H1 (cell line): ENCODE data around the gene VPS35L. TPM values are rescaled to one million over a fixed set of nuclear protein-coding genes. Genes with fewer than 3 reads are reported as not detected.

Experiments
- EGR1 ChIP-seq: IDR thresholded peaks from 2 replicates; pipeline ENCODE4 v1.6.1; 2011; ENCODE audit warnings: low read depth, low read length, borderline replicate concordance
- EZH2 ChIP-seq: fragments of 200-600 bp; sonication (generic); IDR thresholded peaks from 2 replicates; pipeline ENCODE4 v1.7.1; 2012; ENCODE audit warnings: low read depth, mild to moderate bottlenecking, moderate library complexity, low read length, inconsistent platforms; ENCODE audit not compliant: severe bottlenecking
- POLR2A ChIP-seq, 2 experiments: IDR thresholded peaks; 1 replicate in 1 of 2; 2 replicates in 1 of 2; pipeline ENCODE4 v1.6.1; 2011; ENCODE audit warnings: low read depth in 2 of 2, low read length in 2 of 2, mild to moderate bottlenecking in 2 of 2; ENCODE audit errors: control extremely low read depth in 1 of 2
- RAD21 ChIP-seq, 2 experiments: IDR thresholded peaks in 1 of 2; conservative IDR thresholded peaks in 1 of 2; 2 replicates each; pipeline ENCODE4 v1.6.1; 2011; ENCODE audit warnings: low read depth in 2 of 2, low read length in 2 of 2, improper control_type of control experiment in 1 of 2, inconsistent platforms in 1 of 2, mild to moderate bottlenecking in 1 of 2, moderate library complexity in 1 of 2
- RBBP5 ChIP-seq: IDR thresholded peaks from 2 replicates; pipeline ENCODE4 v1.7.1; 2012; ENCODE audit warnings: low read depth, mild to moderate bottlenecking, inconsistent platforms, low read length, moderate library complexity, borderline replicate concordance
- TAF1 ChIP-seq: IDR thresholded peaks from 2 replicates; pipeline ENCODE4 v1.6.1; 2011; ENCODE audit warnings: mild to moderate bottlenecking, low read depth, low read length
- TAF7 ChIP-seq: optimal IDR thresholded peaks from 2 replicates; pipeline ENCODE3; 2011; ENCODE audit warnings: low read depth, mild to moderate bottlenecking, inconsistent platforms, low read length, moderate library complexity, borderline replicate concordance
- polyA plus RNA-seq, 7 experiments: library from polyadenylated mRNA; depleted of rRNA in 3 of 7; stranded (reverse) in 5 of 7; unstranded in 2 of 7; fragments of >200 nt in 5 of 7; fragments of 200-250 nt in 2 of 7; gene quantifications; 1 replicate in 5 of 7; 2 replicates in 1 of 7; 4 replicates in 1 of 7; pipeline versions ENCODE4 v1.2.1 to v1.2.3, GENCODE V29; 2011 to 2013; ENCODE audit warnings: missing spikeins in 2 of 7, mixed read lengths in 2 of 7
- total RNA-seq: library from RNA; stranded (reverse); fragmentation: NEBNext Ultra II Directional; extraction: Animal tissue kit (Norgen Biotek cat#: 25700); gene quantifications from 2 replicates; pipeline ENCODE4 v1.2.1, GENCODE V29; 2021
- TF ChIP-seq, protein P1 (sequence below): fragments of 300-600 bp; sonication (generic); IDR thresholded peaks from 2 replicates; pipeline ENCODE4 v1.7.1; 2012; ENCODE audit warnings: low read length, moderate library complexity, mild to moderate bottlenecking, inconsistent platforms; ENCODE audit not compliant: insufficient replicate concordance
- TF ChIP-seq, protein P2 (sequence below): IDR thresholded peaks from 2 replicates; pipeline ENCODE4 v1.6.1; 2012; ENCODE audit warnings: inconsistent platforms

The VPS35L gene
- total and polyA plus RNA-seq, 2 of the 8 experiments (the other 6 are each of a cell fraction or from before 2014, with no cell fraction given), result 31.5 to 57.1 TPM

DNA sequence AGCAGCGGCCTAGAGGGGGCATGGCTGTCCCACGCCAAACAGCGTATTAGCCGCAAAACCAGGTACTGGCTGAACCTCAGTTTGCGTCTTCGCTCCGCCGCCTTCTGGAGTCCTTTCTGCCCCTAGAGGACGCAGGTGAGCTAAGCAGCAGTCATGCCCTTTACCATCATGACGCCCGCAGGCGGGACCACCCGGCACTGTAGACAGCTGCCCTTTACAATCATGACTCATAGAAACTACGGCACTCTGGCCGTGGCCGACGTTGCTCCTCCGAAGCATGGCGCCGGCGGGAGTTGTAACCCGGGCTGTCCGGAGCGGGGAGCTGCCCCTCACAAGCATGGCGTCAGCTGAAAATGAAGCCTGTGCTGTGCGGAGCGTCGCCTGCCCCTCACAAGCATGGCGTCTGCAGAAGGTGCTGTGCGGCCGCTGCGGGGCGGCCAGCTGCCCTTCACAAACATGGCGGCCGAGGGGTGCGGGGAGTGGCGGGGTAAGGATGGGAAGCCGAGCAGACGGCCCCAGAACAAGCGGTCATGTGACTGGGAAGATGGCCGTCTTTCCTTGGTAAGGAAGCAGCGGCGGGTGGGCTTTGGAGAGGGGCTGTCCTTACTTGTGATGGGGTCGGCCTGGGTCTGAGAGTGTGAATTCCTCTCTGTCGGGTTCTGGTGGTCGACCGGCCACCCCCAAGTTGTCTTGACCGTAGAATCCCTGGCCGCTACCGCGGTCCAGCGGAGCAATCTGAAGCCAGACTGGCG is at the start of gene VPS35L (continued):
- TF ChIP-seq, protein P1, sequence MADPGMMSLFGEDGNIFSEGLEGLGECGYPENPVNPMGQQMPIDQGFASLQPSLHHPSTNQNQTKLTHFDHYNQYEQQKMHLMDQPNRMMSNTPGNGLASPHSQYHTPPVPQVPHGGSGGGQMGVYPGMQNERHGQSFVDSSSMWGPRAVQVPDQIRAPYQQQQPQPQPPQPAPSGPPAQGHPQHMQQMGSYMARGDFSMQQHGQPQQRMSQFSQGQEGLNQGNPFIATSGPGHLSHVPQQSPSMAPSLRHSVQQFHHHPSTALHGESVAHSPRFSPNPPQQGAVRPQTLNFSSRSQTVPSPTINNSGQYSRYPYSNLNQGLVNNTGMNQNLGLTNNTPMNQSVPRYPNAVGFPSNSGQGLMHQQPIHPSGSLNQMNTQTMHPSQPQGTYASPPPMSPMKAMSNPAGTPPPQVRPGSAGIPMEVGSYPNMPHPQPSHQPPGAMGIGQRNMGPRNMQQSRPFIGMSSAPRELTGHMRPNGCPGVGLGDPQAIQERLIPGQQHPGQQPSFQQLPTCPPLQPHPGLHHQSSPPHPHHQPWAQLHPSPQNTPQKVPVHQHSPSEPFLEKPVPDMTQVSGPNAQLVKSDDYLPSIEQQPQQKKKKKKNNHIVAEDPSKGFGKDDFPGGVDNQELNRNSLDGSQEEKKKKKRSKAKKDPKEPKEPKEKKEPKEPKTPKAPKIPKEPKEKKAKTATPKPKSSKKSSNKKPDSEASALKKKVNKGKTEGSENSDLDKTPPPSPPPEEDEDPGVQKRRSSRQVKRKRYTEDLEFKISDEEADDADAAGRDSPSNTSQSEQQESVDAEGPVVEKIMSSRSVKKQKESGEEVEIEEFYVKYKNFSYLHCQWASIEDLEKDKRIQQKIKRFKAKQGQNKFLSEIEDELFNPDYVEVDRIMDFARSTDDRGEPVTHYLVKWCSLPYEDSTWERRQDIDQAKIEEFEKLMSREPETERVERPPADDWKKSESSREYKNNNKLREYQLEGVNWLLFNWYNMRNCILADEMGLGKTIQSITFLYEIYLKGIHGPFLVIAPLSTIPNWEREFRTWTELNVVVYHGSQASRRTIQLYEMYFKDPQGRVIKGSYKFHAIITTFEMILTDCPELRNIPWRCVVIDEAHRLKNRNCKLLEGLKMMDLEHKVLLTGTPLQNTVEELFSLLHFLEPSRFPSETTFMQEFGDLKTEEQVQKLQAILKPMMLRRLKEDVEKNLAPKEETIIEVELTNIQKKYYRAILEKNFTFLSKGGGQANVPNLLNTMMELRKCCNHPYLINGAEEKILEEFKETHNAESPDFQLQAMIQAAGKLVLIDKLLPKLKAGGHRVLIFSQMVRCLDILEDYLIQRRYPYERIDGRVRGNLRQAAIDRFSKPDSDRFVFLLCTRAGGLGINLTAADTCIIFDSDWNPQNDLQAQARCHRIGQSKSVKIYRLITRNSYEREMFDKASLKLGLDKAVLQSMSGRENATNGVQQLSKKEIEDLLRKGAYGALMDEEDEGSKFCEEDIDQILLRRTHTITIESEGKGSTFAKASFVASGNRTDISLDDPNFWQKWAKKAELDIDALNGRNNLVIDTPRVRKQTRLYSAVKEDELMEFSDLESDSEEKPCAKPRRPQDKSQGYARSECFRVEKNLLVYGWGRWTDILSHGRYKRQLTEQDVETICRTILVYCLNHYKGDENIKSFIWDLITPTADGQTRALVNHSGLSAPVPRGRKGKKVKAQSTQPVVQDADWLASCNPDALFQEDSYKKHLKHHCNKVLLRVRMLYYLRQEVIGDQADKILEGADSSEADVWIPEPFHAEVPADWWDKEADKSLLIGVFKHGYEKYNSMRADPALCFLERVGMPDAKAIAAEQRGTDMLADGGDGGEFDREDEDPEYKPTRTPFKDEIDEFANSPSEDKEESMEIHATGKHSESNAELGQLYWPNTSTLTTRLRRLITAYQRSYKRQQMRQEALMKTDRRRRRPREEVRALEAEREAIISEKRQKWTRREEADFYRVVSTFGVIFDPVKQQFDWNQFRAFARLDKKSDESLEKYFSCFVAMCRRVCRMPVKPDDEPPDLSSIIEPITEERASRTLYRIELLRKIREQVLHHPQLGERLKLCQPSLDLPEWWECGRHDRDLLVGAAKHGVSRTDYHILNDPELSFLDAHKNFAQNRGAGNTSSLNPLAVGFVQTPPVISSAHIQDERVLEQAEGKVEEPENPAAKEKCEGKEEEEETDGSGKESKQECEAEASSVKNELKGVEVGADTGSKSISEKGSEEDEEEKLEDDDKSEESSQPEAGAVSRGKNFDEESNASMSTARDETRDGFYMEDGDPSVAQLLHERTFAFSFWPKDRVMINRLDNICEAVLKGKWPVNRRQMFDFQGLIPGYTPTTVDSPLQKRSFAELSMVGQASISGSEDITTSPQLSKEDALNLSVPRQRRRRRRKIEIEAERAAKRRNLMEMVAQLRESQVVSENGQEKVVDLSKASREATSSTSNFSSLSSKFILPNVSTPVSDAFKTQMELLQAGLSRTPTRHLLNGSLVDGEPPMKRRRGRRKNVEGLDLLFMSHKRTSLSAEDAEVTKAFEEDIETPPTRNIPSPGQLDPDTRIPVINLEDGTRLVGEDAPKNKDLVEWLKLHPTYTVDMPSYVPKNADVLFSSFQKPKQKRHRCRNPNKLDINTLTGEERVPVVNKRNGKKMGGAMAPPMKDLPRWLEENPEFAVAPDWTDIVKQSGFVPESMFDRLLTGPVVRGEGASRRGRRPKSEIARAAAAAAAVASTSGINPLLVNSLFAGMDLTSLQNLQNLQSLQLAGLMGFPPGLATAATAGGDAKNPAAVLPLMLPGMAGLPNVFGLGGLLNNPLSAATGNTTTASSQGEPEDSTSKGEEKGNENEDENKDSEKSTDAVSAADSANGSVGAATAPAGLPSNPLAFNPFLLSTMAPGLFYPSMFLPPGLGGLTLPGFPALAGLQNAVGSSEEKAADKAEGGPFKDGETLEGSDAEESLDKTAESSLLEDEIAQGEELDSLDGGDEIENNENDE, result no peak
- TF ChIP-seq POLR2A (IDR thresholded peaks at IDR 0.05; ENCODE audit: control extremely low read depth in 1 of 2, low read depth in 2 of 2, low read length in 2 of 2) (peak; percentile 66 to 69), EZH2 (no peak), RBBP5 (peak; percentile 74), RAD21 (IDR thresholded peaks at IDR 0.05 in 1 of 2, conservative IDR thresholded peaks at IDR 0.05 in 1 of 2; ENCODE audit: low read depth in 2 of 2, low read length in 2 of 2) (peak; percentile 35 to 45; a peak in 3 of 4 replicates), TAF1 (peak; percentile 86), EGR1 (no peak), TAF7 (peak; percentile 55)
- TF ChIP-seq, protein P2, sequence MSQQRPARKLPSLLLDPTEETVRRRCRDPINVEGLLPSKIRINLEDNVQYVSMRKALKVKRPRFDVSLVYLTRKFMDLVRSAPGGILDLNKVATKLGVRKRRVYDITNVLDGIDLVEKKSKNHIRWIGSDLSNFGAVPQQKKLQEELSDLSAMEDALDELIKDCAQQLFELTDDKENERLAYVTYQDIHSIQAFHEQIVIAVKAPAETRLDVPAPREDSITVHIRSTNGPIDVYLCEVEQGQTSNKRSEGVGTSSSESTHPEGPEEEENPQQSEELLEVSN, result peak; percentile 46; the same call in 1 of the 2 replicates
